B cell (primary cell): ENCODE results near the gene ATP1B4.

Experiments used
- CTCF ChIP-seq: fragments of 200-600 bp; IDR thresholded peaks from one replicate; pipeline ENCODE4 v1.8.0; 2022; ENCODE audit warnings: antibody characterized with exemption, mild to moderate bottlenecking
- EZH2 ChIP-seq: IDR thresholded peaks from 2 replicates; pipeline ENCODE4 v1.6.1; 2012; ENCODE audit warnings: borderline replicate concordance, low read depth, mild to moderate bottlenecking, moderate library complexity, low read length; ENCODE audit not compliant: insufficient read depth, poor library complexity, severe bottlenecking

- no peak for TF ChIP-seq CTCF
- TF ChIP-seq EZH2: no peak
Measured at GRCh38 chrX:120408168-120408567, 46.3 kb downstream of the ATP1B4 start.
